ACC112 (cell line): ENCODE results near the gene MMP24OS.

Source experiments
- H2AFZ ChIP-seq: fragments of 200-600 bp; sonication (generic); one replicate; pipeline ENCODE4 v1.6.0; 2017; ENCODE audit warnings: antibody characterized with exemption, low read length; ENCODE audit not compliant: unreplicated experiment
- H3K27ac ChIP-seq: fragments of 200-600 bp; sonication (generic); 2 replicates; pipeline ENCODE4 v1.5.1; 2014; ENCODE audit warnings: low read depth, mild to moderate bottlenecking, antibody characterized with exemption, low read length, moderate library complexity
- H3K27me3 ChIP-seq: fragments of 200-600 bp; sonication (generic); 2 replicates; pipeline ENCODE4 v1.6.1; 2014; ENCODE audit warnings: mild to moderate bottlenecking, antibody characterized with exemption, low read length, moderate library complexity, mixed read lengths; ENCODE audit not compliant: insufficient read depth
- H3K36me3 ChIP-seq: fragments of 200-600 bp; sonication (generic); 2 replicates; pipeline ENCODE4 v1.6.1; 2016; ENCODE audit warnings: mild to moderate bottlenecking, antibody characterized with exemption, low read length, moderate library complexity, mixed read lengths; ENCODE audit not compliant: insufficient read depth
- H3K4me1 ChIP-seq: fragments of 200-600 bp; sonication (generic); one replicate; pipeline ENCODE4 v1.6.1; 2016; ENCODE audit warnings: low read length, mixed read lengths; ENCODE audit not compliant: insufficient read depth, unreplicated experiment, control insufficient read depth
- H3K4me3 ChIP-seq: fragments of 200-600 bp; sonication (generic); 2 replicates; pipeline ENCODE4 v1.5.1; 2014; ENCODE audit warnings: mild to moderate bottlenecking, low read depth, low read length
- H3K79me2 ChIP-seq: fragments of 200-600 bp; sonication (generic); one replicate; pipeline ENCODE4 v1.6.0; 2016; ENCODE audit warnings: low read length; ENCODE audit not compliant: control insufficient read depth, unreplicated experiment, insufficient read depth

The MMP24OS gene

GRCh38 chr20:35277531-35278395, at the start of gene MMP24OS:
MMP24OS (minus strand) TSS chr20:35278122; CDS start chr20:35277929, 193 bp downstream.
- Histone ChIP-seq H3K27ac (peak within 1 kb of the TSS; percentile 75), H2AFZ (no peak within 1 kb of the TSS), H3K79me2 (peaks cover 44% of the 10 kb centered on the region), H3K36me3 (peaks cover 29% of the 10 kb centered on the region), H3K27me3 (no peaks in the 10 kb centered on the region), H3K4me3 (peak within 1 kb of the TSS; percentile 86), H3K4me1 (peaks cover 7% of the 10 kb centered on the region)

GRCh38 chr20:35327074-35327976, 49.4 kb upstream of the MMP24OS start:
- no peaks in the 10 kb centered on the region for H3K36me3 ChIP-seq
- no peaks in the 10 kb centered on the region for H3K79me2 ChIP-seq
- no peak overlapping the region; the same call in 1 of the 2 replicates for H3K4me3 ChIP-seq
- H3K27me3 ChIP-seq, result no peaks in the 10 kb centered on the region
- peaks cover 38% of the 10 kb centered on the region for H3K4me1 ChIP-seq
- peak overlapping the region; percentile 49 for H3K27ac ChIP-seq
- H2AFZ ChIP-seq, result no peak overlapping the region

GRCh38 chr20:35326740-35327073, 48.8 kb upstream of the MMP24OS start:
- H3K27me3 ChIP-seq, result no peaks in the 10 kb centered on the region
- H3K27ac ChIP-seq, result peak overlapping the region; percentile 49
- H2AFZ ChIP-seq, result no peak overlapping the region
- peaks cover 38% of the 10 kb centered on the region for H3K4me1 ChIP-seq
- no peaks in the 10 kb centered on the region for H3K79me2 ChIP-seq
- H3K4me3 ChIP-seq, result no peak overlapping the region
- no peaks in the 10 kb centered on the region for H3K36me3 ChIP-seq

- Histone ChIP-seq H3K27me3 (no peaks in the 10 kb centered on the region), H3K4me3 (no peak overlapping the region), H3K4me1 (peaks cover 38% of the 10 kb centered on the region), H3K36me3 (no peaks in the 10 kb centered on the region), H2AFZ (no peak overlapping the region), H3K79me2 (no peaks in the 10 kb centered on the region), H3K27ac (no peak overlapping the region)
These were observed 48.3 kb upstream of the MMP24OS start for GRCh38 chr20:35326021-35326739.

- Histone ChIP-seq H3K36me3 (no peaks in the 10 kb centered on the region), H3K4me1 (peaks cover 46% of the 10 kb centered on the region), H3K27me3 (no peaks in the 10 kb centered on the region), H2AFZ (no peak overlapping the region), H3K27ac (no peak overlapping the region), H3K4me3 (no peak overlapping the region), H3K79me2 (no peaks in the 10 kb centered on the region)
These were observed 47.5 kb upstream of the MMP24OS start for GRCh38 chr20:35325401-35325800.

- Histone ChIP-seq H3K4me3 (peak overlapping the region; percentile 48), H3K27me3 (no peaks in the 10 kb centered on the region), H3K36me3 (no peaks in the 10 kb centered on the region), H3K79me2 (no peaks in the 10 kb centered on the region), H3K4me1 (peaks cover 48% of the 10 kb centered on the region), H3K27ac (peak overlapping the region; percentile 92), H2AFZ (no peak overlapping the region)
These were observed 42.6 kb upstream of the MMP24OS start for GRCh38 chr20:35320396-35321126.

- Histone ChIP-seq H3K27me3 (no peaks in the 10 kb centered on the region), H3K4me3 (peak overlapping the region; percentile 48), H3K79me2 (no peaks in the 10 kb centered on the region), H3K27ac (peak overlapping the region; percentile 92), H3K36me3 (no peaks in the 10 kb centered on the region), H3K4me1 (peaks cover 54% of the 10 kb centered on the region), H2AFZ (no peak overlapping the region)
These were observed 41.9 kb upstream of the MMP24OS start for GRCh38 chr20:35319871-35320197.

- peaks cover 59% of the 10 kb centered on the region for H3K4me1 ChIP-seq
- no peaks in the 10 kb centered on the region for H3K27me3 ChIP-seq
- peak overlapping the region; percentile 92 for H3K27ac ChIP-seq
- H2AFZ ChIP-seq, result no peak overlapping the region
- H3K4me3 ChIP-seq, result peak overlapping the region; percentile 48; the same call in 1 of the 2 replicates
- H3K36me3 ChIP-seq, result no peaks in the 10 kb centered on the region
- no peaks in the 10 kb centered on the region for H3K79me2 ChIP-seq
These were observed 41.4 kb upstream of the MMP24OS start for GRCh38 chr20:35319192-35319870.

- peak overlapping the region; percentile 92 for H3K27ac ChIP-seq
- H3K27me3 ChIP-seq, result no peaks in the 10 kb centered on the region
- no peaks in the 10 kb centered on the region for H3K79me2 ChIP-seq
- H3K4me3 ChIP-seq, result no peak overlapping the region; the same call in 1 of the 2 replicates
- no peak overlapping the region for H2AFZ ChIP-seq
- no peaks in the 10 kb centered on the region for H3K36me3 ChIP-seq
- H3K4me1 ChIP-seq, result peaks cover 61% of the 10 kb centered on the region
These were observed 40.7 kb upstream of the MMP24OS start for GRCh38 chr20:35318502-35319157.
